Tibial nerve (tissue), 4 donors: ENCODE data around the gene CDK3. TPM values are rescaled to one million over a fixed set of nuclear protein-coding genes. Genes with fewer than 3 reads are reported as not detected.
A peak's percentile ranks its signal among the peaks of the same experiment; 100 is the strongest.

Experiments
- DNase-seq, 2 donors: peaks; one replicate each; pipeline ENCODE4 v3.0.0-alpha.2; 2019; ENCODE audit warnings: low spot score in 2 of 2
- H3K27ac ChIP-seq, 4 donors: fragments of 200-600 bp; sonication (generic) in 3 of 4; one replicate each; pipeline ENCODE4 v1.5.1; 2017 to 2019; ENCODE audit warnings: mild to moderate bottlenecking in 1 of 4
- H3K27me3 ChIP-seq, 2 donors: fragments of 200-600 bp; sonication (generic) in 1 of 2; one replicate each; pipeline versions ENCODE4 v1.5.1 to v1.6.0; 2017 to 2019
- H3K36me3 ChIP-seq, 3 donors: fragments of 200-600 bp; sonication (generic); one replicate each; pipeline ENCODE4 v1.5.1; 2018 to 2019
- H3K4me1 ChIP-seq, 4 donors: fragments of 200-600 bp; sonication (generic) in 3 of 4; one replicate each; pipeline ENCODE4 v1.5.1; 2017 to 2019
- H3K4me3 ChIP-seq, 4 donors: fragments of 200-600 bp; sonication (generic) in 3 of 4; one replicate each; pipeline ENCODE4 v1.5.1; 2017 to 2019; ENCODE audit warnings: mild to moderate bottlenecking in 1 of 4, moderate library complexity in 1 of 4
- H3K9me3 ChIP-seq, 4 donors: fragments of 200-600 bp; sonication (generic) in 3 of 4; one replicate each; pipeline ENCODE4 v1.5.1; 2017 to 2019
- CTCF ChIP-seq, 5 experiments: fragments of 200-600 bp in 3 of 5; fragments of 450-650 bp in 2 of 5; sonication (generic) in 3 of 5; IDR thresholded peaks; one replicate each; pipeline ENCODE4 v1.5.1; 2016 to 2019; ENCODE audit warnings: antibody characterized with exemption in 5 of 5, mild to moderate bottlenecking in 3 of 5, moderate library complexity in 2 of 5
- EP300 ChIP-seq, 2 donors: sonication (generic); formaldehyde crosslinking; IDR thresholded peaks; one replicate each; pipeline ENCODE4 v1.6.1; 2017; ENCODE audit warnings: antibody characterized with exemption in 2 of 2, mild to moderate bottlenecking in 1 of 2
- POLR2A ChIP-seq, 2 donors: fragments of 450-650 bp; IDR thresholded peaks; one replicate each; pipeline ENCODE4 v1.6.1; 2017; ENCODE audit warnings: antibody characterized with exemption in 2 of 2, mild to moderate bottlenecking in 2 of 2, moderate library complexity in 2 of 2
- WGBS, 2 donors: methylation state at CpG; one replicate each; pipeline ENCODE4 v1.1.5; 2018; 5-methylcytosine and 5-hydroxymethylcytosine counted together
- total RNA-seq, 4 donors: library from RNA; depleted of rRNA; stranded (reverse); fragments of >200 nt; gene quantifications; one replicate each; pipeline ENCODE4 v1.1.0, GENCODE V29; 2016

The CDK3 gene
- total RNA-seq, 4 donors from 2014 or later, result 3.8 to 12.3 (median 5.9) TPM

- no peak for DNase-seq
- 85 to 98% methylated on average over 5 of the region's 5 CpGs for WGBS, 2 donors
- Histone ChIP-seq H3K4me3 (no peak overlapping the region), H3K36me3 (peaks cover 0 to 51% (median 0%) of the 10 kb centered on the region in 3 donors), H3K9me3 (no peaks in the 10 kb centered on the region), H3K4me1 (peaks cover 0 to 13% (median 6%) of the 10 kb centered on the region in 4 donors), H3K27ac (no peak overlapping the region), H3K27me3 (no peaks in the 10 kb centered on the region)
- TF ChIP-seq EP300 (IDR thresholded peaks at IDR 0.05) (no peak), CTCF (IDR thresholded peaks at IDR 0.05) (no peak), POLR2A (IDR thresholded peaks at IDR 0.05) (no peak)
Observed at GRCh38 chr17:75994802-75995370, 5.8 kb upstream of the CDK3 start.

GRCh38 chr17:75995385-75995925 lies 5.2 kb upstream of the CDK3 start:
- no peak overlapping the region for H3K27ac ChIP-seq
- H3K36me3 ChIP-seq, result peaks cover 0 to 48% (median 0%) of the 10 kb centered on the region in 3 donors
- H3K27me3 ChIP-seq, result no peaks in the 10 kb centered on the region
- 91 to 93% methylated on average over 7 of the region's 7 CpGs for WGBS, 2 donors
- no peak overlapping the region for H3K4me3 ChIP-seq
- peaks cover 0 to 13% (median 6%) of the 10 kb centered on the region in 4 donors for H3K4me1 ChIP-seq
- no peak for DNase-seq
- no peaks in the 10 kb centered on the region for H3K9me3 ChIP-seq
- TF ChIP-seq POLR2A (IDR thresholded peaks at IDR 0.05) (no peak), CTCF (IDR thresholded peaks at IDR 0.05) (no peak), EP300 (IDR thresholded peaks at IDR 0.05) (no peak)

- H3K4me3 ChIP-seq, result no peak overlapping the region
- H3K27ac ChIP-seq, result peak overlapping the region in 1 of 4 donors; percentile 59
- H3K4me1 ChIP-seq, result peaks cover 0 to 13% (median 6%) of the 10 kb centered on the region in 4 donors
- H3K9me3 ChIP-seq, result no peaks in the 10 kb centered on the region
- peaks cover 0 to 48% (median 0%) of the 10 kb centered on the region in 3 donors for H3K36me3 ChIP-seq
- no peaks in the 10 kb centered on the region for H3K27me3 ChIP-seq
- no peak for DNase-seq
- no peak for TF ChIP-seq POLR2A (IDR thresholded peaks at IDR 0.05)
- no peak for TF ChIP-seq CTCF (IDR thresholded peaks at IDR 0.05)
- TF ChIP-seq EP300 (IDR thresholded peaks at IDR 0.05), result no peak
- 34 to 37% methylated on average over 18 of the region's 18 CpGs for WGBS, 2 donors
Observed at GRCh38 chr17:75996665-75997590, 3.7 kb upstream of the CDK3 start.

- H3K4me3 ChIP-seq, result no peak overlapping the region
- no peaks in the 10 kb centered on the region for H3K27me3 ChIP-seq
- H3K4me1 ChIP-seq, result peaks cover 0 to 13% (median 6%) of the 10 kb centered on the region in 4 donors
- WGBS, 2 donors, result 91 to 94% methylated on average over 9 of the region's 9 CpGs
- DNase-seq, result no peak
- H3K9me3 ChIP-seq, result no peaks in the 10 kb centered on the region
- no peak overlapping the region for H3K27ac ChIP-seq
- peaks cover 0 to 44% (median 0%) of the 10 kb centered on the region in 3 donors for H3K36me3 ChIP-seq
- no peak for TF ChIP-seq POLR2A (IDR thresholded peaks at IDR 0.05)
- TF ChIP-seq CTCF (IDR thresholded peaks at IDR 0.05), result no peak
- no peak for TF ChIP-seq EP300 (IDR thresholded peaks at IDR 0.05)
Observed at GRCh38 chr17:75998327-75998795, 2.3 kb upstream of the CDK3 start.
